C4-2B (cell line): ENCODE data around the gene CD8A.

ENCODE experiments used
- ZFX ChIP-seq: fragments of 450-650 bp; IDR thresholded peaks from 2 replicates; pipeline ENCODE4 v1.6.1; 2017
- TF ChIP-seq, protein P1 (sequence below): fragments of 450-650 bp; conservative IDR thresholded peaks from 2 replicates; pipeline ENCODE4 v1.5.1; 2017; ENCODE audit warnings: mild to moderate bottlenecking

DNA sequence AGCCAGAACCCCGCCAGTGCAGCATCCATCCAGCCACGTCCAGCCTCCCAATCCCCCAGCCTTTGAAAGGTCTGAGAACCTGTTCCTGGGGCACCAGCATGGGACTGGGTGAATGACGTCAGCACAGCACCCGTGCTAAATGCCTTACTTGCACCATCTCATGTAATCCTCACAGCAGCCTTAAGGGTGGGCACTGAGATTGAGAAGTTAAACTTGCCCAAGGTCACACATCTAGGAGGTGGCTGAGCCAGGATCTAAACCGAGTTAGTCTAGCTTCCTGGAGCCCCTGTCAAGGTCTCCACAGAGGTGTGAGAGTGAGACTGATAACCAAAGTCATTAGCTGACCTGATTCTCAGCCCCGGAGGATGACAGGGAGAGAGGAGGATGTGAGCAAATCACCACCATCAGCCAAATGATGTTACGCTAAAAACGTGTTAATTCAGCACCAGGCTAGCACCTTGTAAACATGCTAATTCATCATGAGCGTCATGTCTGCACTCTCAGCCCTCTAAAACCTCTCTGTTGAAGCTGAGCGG, 4.6 kb downstream of the CD8A start:
- TF ChIP-seq, protein P1, sequence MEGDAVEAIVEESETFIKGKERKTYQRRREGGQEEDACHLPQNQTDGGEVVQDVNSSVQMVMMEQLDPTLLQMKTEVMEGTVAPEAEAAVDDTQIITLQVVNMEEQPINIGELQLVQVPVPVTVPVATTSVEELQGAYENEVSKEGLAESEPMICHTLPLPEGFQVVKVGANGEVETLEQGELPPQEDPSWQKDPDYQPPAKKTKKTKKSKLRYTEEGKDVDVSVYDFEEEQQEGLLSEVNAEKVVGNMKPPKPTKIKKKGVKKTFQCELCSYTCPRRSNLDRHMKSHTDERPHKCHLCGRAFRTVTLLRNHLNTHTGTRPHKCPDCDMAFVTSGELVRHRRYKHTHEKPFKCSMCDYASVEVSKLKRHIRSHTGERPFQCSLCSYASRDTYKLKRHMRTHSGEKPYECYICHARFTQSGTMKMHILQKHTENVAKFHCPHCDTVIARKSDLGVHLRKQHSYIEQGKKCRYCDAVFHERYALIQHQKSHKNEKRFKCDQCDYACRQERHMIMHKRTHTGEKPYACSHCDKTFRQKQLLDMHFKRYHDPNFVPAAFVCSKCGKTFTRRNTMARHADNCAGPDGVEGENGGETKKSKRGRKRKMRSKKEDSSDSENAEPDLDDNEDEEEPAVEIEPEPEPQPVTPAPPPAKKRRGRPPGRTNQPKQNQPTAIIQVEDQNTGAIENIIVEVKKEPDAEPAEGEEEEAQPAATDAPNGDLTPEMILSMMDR, result no peak
- TF ChIP-seq ZFX, result no peak
